PC-9 (cell line): ENCODE results near the gene NCK2. TPM values are rescaled to one million over a fixed set of nuclear protein-coding genes. Genes with fewer than 3 reads are reported as not detected.

Source experiments
- BruUV-seq: library from RNA; stranded (reverse); fragments of 400-500 nt; replicated peaks from 2 replicates; lab custom pipeline; 2021; lab: Mats Ljungman, UMichigan
- CTCF ChIA-PET: fragments of 300-600 bp; sonication (Branson Sonifier 250); formaldehyde crosslinking; loops from one replicate; lab custom pipeline; 2022; ENCODE audit warnings: antibody characterized with exemption; lab: Charles Lee
- POLR2A ChIA-PET: fragments of 300-600 bp; sonication (Branson Sonifier 250); formaldehyde crosslinking; loops from one replicate; lab custom pipeline; 2022; ENCODE audit warnings: antibody characterized with exemption; ENCODE audit not compliant: unreplicated experiment; lab: Charles Lee
- DNase-seq, 2 experiments: peaks; one replicate each; pipeline versions ENCODE4 v3.0.0 to v3.0.0-alpha.2; 2015 to 2022; ENCODE audit warnings: mixed read lengths in 1 of 2
- H2AFZ ChIP-seq: fragments of 200-600 bp; sonication (generic); 2 replicates; pipeline ENCODE4 v1.8.1; 2017; ENCODE audit warnings: antibody characterized with exemption
- H3F3A ChIP-seq: fragments of 200-600 bp; sonication (generic); 2 replicates; pipeline ENCODE4 v1.8.1; 2017; ENCODE audit warnings: antibody characterized with exemption, mild to moderate bottlenecking, low read depth; ENCODE audit not compliant: insufficient read depth
- H3K27ac ChIP-seq: fragments of 200-600 bp; sonication (generic); 2 replicates; pipeline ENCODE4 v1.6.1; 2016; ENCODE audit warnings: mixed run types
- H3K27me3 ChIP-seq: fragments of 200-600 bp; sonication (generic); 2 replicates; pipeline ENCODE4 v1.6.1; 2016; ENCODE audit warnings: low read depth, mixed run types; ENCODE audit not compliant: insufficient read depth
- H3K36me3 ChIP-seq: fragments of 200-600 bp; sonication (generic); 2 replicates; pipeline ENCODE4 v1.6.1; 2016; ENCODE audit warnings: low read depth, mixed run types
- H3K4me1 ChIP-seq: fragments of 200-600 bp; sonication (generic); replicated peaks from 2 replicates; pipeline ENCODE4 v1.6.1; 2016; ENCODE audit warnings: mixed run types; ENCODE audit not compliant: insufficient read depth
- H3K4me2 ChIP-seq: fragments of 200-600 bp; sonication (generic); 2 replicates; pipeline ENCODE4 v1.6.1; 2017; ENCODE audit warnings: mixed run types
- H3K4me3 ChIP-seq: fragments of 200-600 bp; sonication (generic); 2 replicates; pipeline ENCODE4 v1.6.1; 2016; ENCODE audit warnings: mixed run types
- H3K79me2 ChIP-seq: fragments of 200-600 bp; sonication (generic); 2 replicates; pipeline ENCODE4 v1.6.1; 2017; ENCODE audit warnings: low read depth, mixed run types
- H3K9me2 ChIP-seq: fragments of 200-600 bp; sonication (generic); 2 replicates; pipeline ENCODE4 v1.8.1; 2017; ENCODE audit warnings: mild to moderate bottlenecking; ENCODE audit not compliant: insufficient read depth
- H3K9me3 ChIP-seq: fragments of 200-600 bp; sonication (generic); 2 replicates; pipeline ENCODE4 v1.8.1; 2016; ENCODE audit warnings: low read depth; ENCODE audit not compliant: insufficient read depth
- H4K20me1 ChIP-seq: fragments of 200-600 bp; sonication (generic); 2 replicates; pipeline ENCODE4 v1.8.1; 2017; ENCODE audit not compliant: insufficient read depth
- EZH2 ChIP-seq: fragments of 200-600 bp; sonication (generic); IDR thresholded peaks from 2 replicates; pipeline ENCODE4 v1.8.0; 2017; ENCODE audit warnings: antibody characterized with exemption, low read depth
- intact Hi-C: fragments of 100-400 bp; cut with micrococcal nuclease; formaldehyde crosslinking; loops from one replicate; pipeline ENCODE4 v1.10.0; 2022; ENCODE audit not compliant: unreplicated experiment
- total RNA-seq: library from RNA; stranded (reverse); gene quantifications from 2 replicates; pipeline ENCODE4 v1.2.3, GENCODE V29; 2021
- TF ChIP-seq, protein P1 (sequence below): fragments of 200-600 bp; sonication (generic); conservative IDR thresholded peaks from 2 replicates; pipeline ENCODE4 v1.6.1; 2017; ENCODE audit warnings: mixed run types, antibody characterized with exemption, mild to moderate bottlenecking, moderate library complexity

The NCK2 gene
- total RNA-seq, 1 experiment from 2014 or later = 26.0 TPM

DNA sequence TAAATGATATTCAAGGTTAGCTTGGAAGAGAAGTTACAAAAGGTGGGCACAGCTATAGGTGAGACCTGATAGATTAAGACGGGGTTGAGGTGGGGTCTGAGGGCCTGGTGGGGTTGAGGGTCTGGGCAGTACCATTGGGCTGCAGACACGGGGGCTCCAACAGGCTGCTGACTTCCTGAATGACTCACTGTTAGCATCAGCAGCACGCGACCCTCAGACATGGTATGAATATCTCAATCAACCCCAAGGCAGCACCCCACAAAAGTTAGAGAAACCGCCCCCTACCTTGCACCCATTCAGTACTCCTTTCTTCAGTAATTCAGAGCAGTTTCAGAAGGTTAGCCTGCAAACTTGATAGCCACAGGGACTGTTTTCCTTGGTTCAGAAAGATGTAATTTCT is 10.8 kb upstream of the NCK2 start:
- BruUV-seq = no TSS peak
- no peaks in the 10 kb centered on the region for H3K4me1 ChIP-seq
- H3K9me2 ChIP-seq = no peaks in the 10 kb centered on the region
- no peaks in the 10 kb centered on the region for H3K36me3 ChIP-seq
- H3K9me3 ChIP-seq = 0 out of 2 replicates have a peak, but pooled peaks cover 3% of the 10 kb centered on the region
- H3K27ac ChIP-seq = no peak overlapping the region
- H3K27me3 ChIP-seq = peaks cover 11% of the 10 kb centered on the region; the same call in 1 of the 2 replicates
- H3K4me2 ChIP-seq = no peak overlapping the region
- ChIA-PET CTCF (no interaction called here), POLR2A (no interaction called here)
- H2AFZ ChIP-seq = no peak overlapping the region
- TF ChIP-seq, protein P1, sequence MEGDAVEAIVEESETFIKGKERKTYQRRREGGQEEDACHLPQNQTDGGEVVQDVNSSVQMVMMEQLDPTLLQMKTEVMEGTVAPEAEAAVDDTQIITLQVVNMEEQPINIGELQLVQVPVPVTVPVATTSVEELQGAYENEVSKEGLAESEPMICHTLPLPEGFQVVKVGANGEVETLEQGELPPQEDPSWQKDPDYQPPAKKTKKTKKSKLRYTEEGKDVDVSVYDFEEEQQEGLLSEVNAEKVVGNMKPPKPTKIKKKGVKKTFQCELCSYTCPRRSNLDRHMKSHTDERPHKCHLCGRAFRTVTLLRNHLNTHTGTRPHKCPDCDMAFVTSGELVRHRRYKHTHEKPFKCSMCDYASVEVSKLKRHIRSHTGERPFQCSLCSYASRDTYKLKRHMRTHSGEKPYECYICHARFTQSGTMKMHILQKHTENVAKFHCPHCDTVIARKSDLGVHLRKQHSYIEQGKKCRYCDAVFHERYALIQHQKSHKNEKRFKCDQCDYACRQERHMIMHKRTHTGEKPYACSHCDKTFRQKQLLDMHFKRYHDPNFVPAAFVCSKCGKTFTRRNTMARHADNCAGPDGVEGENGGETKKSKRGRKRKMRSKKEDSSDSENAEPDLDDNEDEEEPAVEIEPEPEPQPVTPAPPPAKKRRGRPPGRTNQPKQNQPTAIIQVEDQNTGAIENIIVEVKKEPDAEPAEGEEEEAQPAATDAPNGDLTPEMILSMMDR = no peak
- TF ChIP-seq EZH2 = no peak
- DNase-seq = no peak
- no peaks in the 10 kb centered on the region for H4K20me1 ChIP-seq
- H3K4me3 ChIP-seq = no peak overlapping the region
- no peaks in the 10 kb centered on the region for H3F3A ChIP-seq
- intact Hi-C loops = no loop called here
- H3K79me2 ChIP-seq = no peaks in the 10 kb centered on the region

DNA sequence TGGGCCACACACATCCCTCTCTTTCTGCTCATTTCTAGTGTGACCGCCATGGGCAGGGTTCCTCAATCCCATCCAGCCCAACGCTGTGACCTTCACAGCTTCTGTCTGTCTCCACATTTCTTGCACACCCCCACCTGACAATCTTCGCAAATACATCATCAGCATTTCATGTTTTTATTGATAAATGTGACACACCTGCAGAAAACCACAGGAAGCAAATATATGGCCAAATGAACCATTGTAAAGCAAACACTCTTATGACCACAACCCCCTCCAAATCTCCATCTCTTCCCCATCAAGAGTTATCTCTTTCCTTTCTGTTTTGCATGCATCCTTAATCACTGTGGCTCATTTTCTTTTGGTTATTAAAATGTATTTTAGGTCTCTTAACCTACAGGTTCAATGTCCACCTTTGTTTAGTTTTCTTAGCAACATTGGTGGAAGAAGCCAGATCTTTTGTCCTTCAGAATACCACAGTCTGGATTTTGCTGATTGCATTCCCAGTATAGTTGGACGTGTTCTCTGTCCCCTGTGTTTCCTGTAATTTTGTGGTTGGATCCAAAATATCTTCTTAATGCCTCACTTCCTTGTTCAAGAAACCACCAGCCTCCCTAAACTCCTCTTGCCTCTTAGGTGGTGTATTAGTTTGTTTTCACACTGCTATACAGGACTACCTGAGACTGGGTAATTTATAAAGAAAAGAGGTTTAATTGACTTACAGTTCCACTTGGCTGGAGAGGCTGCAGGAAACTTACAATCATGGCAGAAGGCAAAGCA is 9.8 kb upstream of the NCK2 start:
- POLR2A ChIA-PET = no interaction called here
- Histone ChIP-seq H3K4me2 (no peak overlapping the region), H3K36me3 (no peaks in the 10 kb centered on the region), H3K9me3 (no peaks in the 10 kb centered on the region), H4K20me1 (no peaks in the 10 kb centered on the region), H3K9me2 (no peaks in the 10 kb centered on the region), H3K4me1 (no peaks in the 10 kb centered on the region), H3K4me3 (no peak overlapping the region), H3K27me3 (peaks cover 12% of the 10 kb centered on the region; the same call in 1 of the 2 replicates), H3K79me2 (no peaks in the 10 kb centered on the region), H2AFZ (no peak overlapping the region), H3K27ac (no peak overlapping the region), H3F3A (no peaks in the 10 kb centered on the region)
- intact Hi-C loops = no loop called here
- TF ChIP-seq, protein P1 = no peak
- TF ChIP-seq EZH2 = no peak
- DNase-seq = peak in 1 of 2 experiments; percentile 53
- no TSS peak for BruUV-seq
- CTCF ChIA-PET = no interaction called here

DNA sequence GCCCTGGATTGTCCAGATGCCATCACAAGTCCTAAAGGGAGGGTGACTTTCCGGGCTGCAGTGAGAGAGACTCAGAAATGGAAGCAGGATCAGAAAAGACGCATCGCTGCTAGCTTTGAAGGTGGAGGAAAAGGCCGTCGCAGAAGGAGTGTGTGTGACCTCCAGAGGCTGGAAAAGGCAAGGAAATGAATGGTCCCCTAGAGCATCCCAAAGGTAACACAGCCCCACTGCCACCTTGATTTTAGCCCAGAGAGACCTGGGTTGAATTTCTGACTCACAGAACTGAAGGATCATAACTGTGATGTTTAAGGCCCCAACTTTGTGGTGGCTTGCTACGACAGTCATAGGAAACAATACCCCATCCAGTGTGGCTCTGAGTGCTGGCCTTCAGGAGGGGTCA is 8.6 kb upstream of the NCK2 start:
- POLR2A ChIA-PET = no interaction called here
- no peak overlapping the region for H3K4me2 ChIP-seq
- no peaks in the 10 kb centered on the region for H3K4me1 ChIP-seq
- no peaks in the 10 kb centered on the region for H3K9me3 ChIP-seq
- no TSS peak for BruUV-seq
- DNase-seq = no peak
- intact Hi-C loops = no loop called here
- no peaks in the 10 kb centered on the region for H4K20me1 ChIP-seq
- peaks cover 20% of the 10 kb centered on the region; the same call in 1 of the 2 replicates for H3K27me3 ChIP-seq
- H3K36me3 ChIP-seq = no peaks in the 10 kb centered on the region
- CTCF ChIA-PET = no interaction called here
- H3K9me2 ChIP-seq = no peaks in the 10 kb centered on the region
- no peaks in the 10 kb centered on the region for H3F3A ChIP-seq
- no peak overlapping the region for H3K27ac ChIP-seq
- H3K79me2 ChIP-seq = no peaks in the 10 kb centered on the region
- TF ChIP-seq EZH2 = no peak
- no peak overlapping the region for H2AFZ ChIP-seq
- H3K4me3 ChIP-seq = no peak overlapping the region
